SK-N-SH treated with all-trans-retinoic acid at 6 μM for 48 hours (cell line): Measurements from ENCODE around the gene PLD1.

Experiments
- ATAC-seq: fragments of 200-7000 bp; cut with Tn5 transposase; 3 replicates; pipeline ENCODE4 v1.9.1; 2020; ENCODE audit warnings: mild to moderate bottlenecking, moderate library complexity
- ARNTL ChIP-seq: fragments of 450-650 bp; formaldehyde crosslinking; IDR thresholded peaks from 2 replicates; pipeline ENCODE4 v1.5.0; 2020; ENCODE audit warnings: low read depth, mild to moderate bottlenecking, moderate library complexity, borderline replicate concordance
- CSDC2 ChIP-seq: fragments of 250-450 bp; sonication (Bioruptor Pico); IDR thresholded peaks from 2 replicates; pipeline ENCODE4 v1.5.0; 2020; ENCODE audit warnings: mild to moderate bottlenecking, moderate library complexity
- ISL1 ChIP-seq: fragments of 250-450 bp; sonication (Bioruptor Pico); IDR thresholded peaks from 2 replicates; pipeline ENCODE4 v2.1.2; 2022; ENCODE audit warnings: mild to moderate bottlenecking, moderate library complexity
- PATZ1 ChIP-seq: fragments of 250-450 bp; sonication (Bioruptor Pico); IDR thresholded peaks from 2 replicates; pipeline ENCODE4 v1.8.0; 2020; ENCODE audit warnings: mild to moderate bottlenecking, moderate library complexity, borderline replicate concordance
- PPARA ChIP-seq: fragments of 250-450 bp; sonication (Bioruptor Pico); IDR thresholded peaks from 2 replicates; pipeline ENCODE4 v1.5.0; 2020; ENCODE audit warnings: mild to moderate bottlenecking, borderline replicate concordance
- RARB ChIP-seq: fragments of 250-450 bp; sonication (Bioruptor Pico); IDR thresholded peaks from 2 replicates; pipeline ENCODE4 v1.8.0; 2021; ENCODE audit warnings: mild to moderate bottlenecking, moderate library complexity
- SNAI2 ChIP-seq: fragments of 250-450 bp; sonication (Bioruptor Pico); IDR thresholded peaks from 2 replicates; pipeline ENCODE4 v1.5.0; 2020; ENCODE audit warnings: mild to moderate bottlenecking, moderate library complexity
- TCF4 ChIP-seq: fragments of 250-450 bp; sonication (Bioruptor Pico); IDR thresholded peaks from 2 replicates; pipeline ENCODE4 v1.8.0; 2021; ENCODE audit warnings: mild to moderate bottlenecking, moderate library complexity, borderline replicate concordance
- TOX ChIP-seq: fragments of 250-450 bp; sonication (Bioruptor Pico); IDR thresholded peaks from 2 replicates; pipeline ENCODE4 v1.8.0; 2021; ENCODE audit warnings: mild to moderate bottlenecking, moderate library complexity, borderline replicate concordance
- ZC3H10 ChIP-seq: fragments of 250-450 bp; sonication (Bioruptor Pico); IDR thresholded peaks from 2 replicates; pipeline ENCODE4 v1.5.1; 2021; ENCODE audit warnings: mild to moderate bottlenecking, moderate library complexity
- ZFP3 ChIP-seq: fragments of 250-450 bp; sonication (Bioruptor Pico); IDR thresholded peaks from 2 replicates; pipeline ENCODE4 v1.5.0; 2020; ENCODE audit warnings: mild to moderate bottlenecking, moderate library complexity
- ZFP30 ChIP-seq: fragments of 450-650 bp; formaldehyde crosslinking; IDR thresholded peaks from 2 replicates; pipeline ENCODE4 v1.5.0; 2022; ENCODE audit warnings: mild to moderate bottlenecking, moderate library complexity
- ZNF565 ChIP-seq: fragments of 450-650 bp; formaldehyde crosslinking; conservative IDR thresholded peaks from 2 replicates; pipeline ENCODE4 v1.5.0; 2020; ENCODE audit warnings: low read depth, mild to moderate bottlenecking, moderate library complexity
- ZNF8 ChIP-seq: fragments of 450-650 bp; formaldehyde crosslinking; IDR thresholded peaks from 2 replicates; pipeline ENCODE4 v1.5.0; 2020; ENCODE audit warnings: mild to moderate bottlenecking, moderate library complexity
- TF ChIP-seq, protein P1 (sequence below): fragments of 250-450 bp; sonication (Bioruptor Pico); IDR thresholded peaks from 2 replicates; pipeline ENCODE4 v1.8.0; 2021; ENCODE audit warnings: low read depth, mild to moderate bottlenecking, moderate library complexity, borderline replicate concordance
- TF ChIP-seq, protein P2 (sequence below): fragments of 250-450 bp; sonication (Bioruptor Pico); IDR thresholded peaks from 2 replicates; pipeline ENCODE4 v1.5.1; 2020; ENCODE audit warnings: low read depth, mild to moderate bottlenecking, moderate library complexity

PLD1 gene

DNA sequence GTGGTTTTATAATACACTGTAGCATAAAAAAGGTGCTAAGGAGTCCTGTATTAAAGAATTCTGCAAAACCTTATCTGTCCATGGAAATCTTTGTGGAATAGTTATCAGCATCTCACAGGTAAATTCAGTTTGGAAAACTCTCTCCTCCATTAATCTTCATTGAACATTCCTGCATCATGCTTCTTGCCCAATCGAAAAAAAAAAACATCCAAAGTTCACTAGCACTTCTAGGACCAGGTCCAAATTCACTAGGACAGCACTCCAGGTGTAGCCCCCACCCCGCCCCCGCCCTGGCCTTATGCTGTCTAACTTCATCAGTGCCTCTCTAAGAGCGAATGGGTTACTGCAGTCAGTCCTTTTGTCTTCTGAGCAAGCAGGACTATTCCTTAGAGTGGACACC, 138.6 kb downstream of the PLD1 start (continued):
- TF ChIP-seq PATZ1 (CRISPR knock-in tag), result no peak
- no peak for TF ChIP-seq ZC3H10 (CRISPR knock-in tag)
- TF ChIP-seq, protein P1, sequence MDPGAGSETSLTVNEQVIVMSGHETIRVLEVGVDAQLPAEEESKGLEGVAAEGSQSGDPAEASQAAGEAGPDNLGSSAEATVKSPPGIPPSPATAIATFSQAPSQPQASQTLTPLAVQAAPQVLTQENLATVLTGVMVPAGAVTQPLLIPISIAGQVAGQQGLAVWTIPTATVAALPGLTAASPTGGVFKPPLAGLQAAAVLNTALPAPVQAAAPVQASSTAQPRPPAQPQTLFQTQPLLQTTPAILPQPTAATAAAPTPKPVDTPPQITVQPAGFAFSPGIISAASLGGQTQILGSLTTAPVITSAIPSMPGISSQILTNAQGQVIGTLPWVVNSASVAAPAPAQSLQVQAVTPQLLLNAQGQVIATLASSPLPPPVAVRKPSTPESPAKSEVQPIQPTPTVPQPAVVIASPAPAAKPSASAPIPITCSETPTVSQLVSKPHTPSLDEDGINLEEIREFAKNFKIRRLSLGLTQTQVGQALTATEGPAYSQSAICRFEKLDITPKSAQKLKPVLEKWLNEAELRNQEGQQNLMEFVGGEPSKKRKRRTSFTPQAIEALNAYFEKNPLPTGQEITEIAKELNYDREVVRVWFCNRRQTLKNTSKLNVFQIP, result no peak
- no peak for TF ChIP-seq TOX (CRISPR knock-in tag)
- TF ChIP-seq, protein P2, sequence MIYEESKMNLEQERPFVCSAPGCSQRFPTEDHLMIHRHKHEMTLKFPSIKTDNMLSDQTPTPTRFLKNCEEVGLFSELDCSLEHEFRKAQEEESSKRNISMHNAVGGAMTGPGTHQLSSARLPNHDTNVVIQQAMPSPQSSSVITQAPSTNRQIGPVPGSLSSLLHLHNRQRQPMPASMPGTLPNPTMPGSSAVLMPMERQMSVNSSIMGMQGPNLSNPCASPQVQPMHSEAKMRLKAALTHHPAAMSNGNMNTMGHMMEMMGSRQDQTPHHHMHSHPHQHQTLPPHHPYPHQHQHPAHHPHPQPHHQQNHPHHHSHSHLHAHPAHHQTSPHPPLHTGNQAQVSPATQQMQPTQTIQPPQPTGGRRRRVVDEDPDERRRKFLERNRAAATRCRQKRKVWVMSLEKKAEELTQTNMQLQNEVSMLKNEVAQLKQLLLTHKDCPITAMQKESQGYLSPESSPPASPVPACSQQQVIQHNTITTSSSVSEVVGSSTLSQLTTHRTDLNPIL, result no peak
- no peak for TF ChIP-seq SNAI2 (CRISPR knock-in tag)
- TF ChIP-seq, all 23 proteins: peak for 0

- TF ChIP-seq ARNTL (CRISPR knock-in tag) (no peak), TCF4 (no peak), ZFP3 (CRISPR knock-in tag) (no peak)
- ATAC-seq, result no peak
Observed at GRCh38 chr3:171666516-171666915, 143.8 kb downstream of the PLD1 start.

DNA sequence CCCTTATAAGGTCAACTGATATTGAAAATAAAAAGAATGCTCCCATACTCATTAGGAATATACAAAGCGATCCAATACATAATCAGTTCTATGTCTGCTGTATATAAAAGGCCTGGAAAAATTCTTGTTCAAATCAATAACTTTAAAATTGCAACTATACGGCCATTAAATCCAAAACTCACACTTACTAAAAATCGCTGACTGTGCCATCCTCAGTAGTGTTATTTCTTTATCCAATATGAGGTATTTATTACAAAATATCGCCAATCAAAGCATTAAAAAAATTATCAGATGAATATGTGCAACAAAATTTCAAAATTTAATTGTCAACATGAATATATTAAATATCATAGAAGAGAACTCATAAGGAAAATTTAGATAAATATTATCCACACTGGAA, 146.5 kb downstream of the PLD1 start:
- ATAC-seq, result no peak
- TF ChIP-seq, protein P2, result no peak
- no peak for TF ChIP-seq ZFP30 (CRISPR knock-in tag)
- no peak for TF ChIP-seq TCF4
- no peak for TF ChIP-seq ZNF8 (CRISPR knock-in tag)
- TF ChIP-seq ZNF565 (CRISPR knock-in tag), result no peak
- no peak for TF ChIP-seq ZFP3 (CRISPR knock-in tag)
- no peak for TF ChIP-seq PPARA (CRISPR knock-in tag)
- TF ChIP-seq ISL1 (CRISPR knock-in tag), result no peak
- no peak for TF ChIP-seq PATZ1 (CRISPR knock-in tag)

GRCh38 chr3:171661484-171661883, 148.8 kb downstream of the PLD1 start:
- TF ChIP-seq CSDC2 (no peak), TCF4 (no peak), RARB (CRISPR knock-in tag) (no peak), ZFP30 (CRISPR knock-in tag) (no peak), PATZ1 (CRISPR knock-in tag) (no peak), ISL1 (CRISPR knock-in tag) (no peak)
- TF ChIP-seq, protein P1, result no peak
- ATAC-seq, result no peak
